HepG2 (cell line): ENCODE measurements around the gene PMM2.
A peak's percentile ranks its signal among the peaks of the same experiment; 100 is the strongest.

Source experiments
- FOSL1 ChIP-seq: sonication (generic); formaldehyde crosslinking; IDR thresholded peaks from 2 replicates; pipeline ENCODE4 v1.9.0; 2021; ENCODE audit warnings: missing genetic modification reagents, borderline replicate concordance
- NFATC3 ChIP-seq: sonication (generic); formaldehyde crosslinking; IDR thresholded peaks from 2 replicates; pipeline ENCODE4 v1.5.1; 2020; ENCODE audit warnings: mild to moderate bottlenecking, missing genetic modification reagents
- POGK ChIP-seq: sonication (generic); formaldehyde crosslinking; conservative IDR thresholded peaks from 2 replicates; pipeline ENCODE4 v1.8.0; 2022; ENCODE audit warnings: mild to moderate bottlenecking, moderate library complexity, missing genetic modification reagents
- SIN3A ChIP-seq: IDR thresholded peaks from 2 replicates; pipeline ENCODE4 v1.6.1; 2011; ENCODE audit warnings: low read depth, mild to moderate bottlenecking, control low read depth, low read length, borderline replicate concordance
- ZNF326 ChIP-seq: sonication (generic); formaldehyde crosslinking; IDR thresholded peaks from 2 replicates; pipeline ENCODE4 v1.4.0; 2020; ENCODE audit warnings: missing genetic modification reagents, borderline replicate concordance

DNA sequence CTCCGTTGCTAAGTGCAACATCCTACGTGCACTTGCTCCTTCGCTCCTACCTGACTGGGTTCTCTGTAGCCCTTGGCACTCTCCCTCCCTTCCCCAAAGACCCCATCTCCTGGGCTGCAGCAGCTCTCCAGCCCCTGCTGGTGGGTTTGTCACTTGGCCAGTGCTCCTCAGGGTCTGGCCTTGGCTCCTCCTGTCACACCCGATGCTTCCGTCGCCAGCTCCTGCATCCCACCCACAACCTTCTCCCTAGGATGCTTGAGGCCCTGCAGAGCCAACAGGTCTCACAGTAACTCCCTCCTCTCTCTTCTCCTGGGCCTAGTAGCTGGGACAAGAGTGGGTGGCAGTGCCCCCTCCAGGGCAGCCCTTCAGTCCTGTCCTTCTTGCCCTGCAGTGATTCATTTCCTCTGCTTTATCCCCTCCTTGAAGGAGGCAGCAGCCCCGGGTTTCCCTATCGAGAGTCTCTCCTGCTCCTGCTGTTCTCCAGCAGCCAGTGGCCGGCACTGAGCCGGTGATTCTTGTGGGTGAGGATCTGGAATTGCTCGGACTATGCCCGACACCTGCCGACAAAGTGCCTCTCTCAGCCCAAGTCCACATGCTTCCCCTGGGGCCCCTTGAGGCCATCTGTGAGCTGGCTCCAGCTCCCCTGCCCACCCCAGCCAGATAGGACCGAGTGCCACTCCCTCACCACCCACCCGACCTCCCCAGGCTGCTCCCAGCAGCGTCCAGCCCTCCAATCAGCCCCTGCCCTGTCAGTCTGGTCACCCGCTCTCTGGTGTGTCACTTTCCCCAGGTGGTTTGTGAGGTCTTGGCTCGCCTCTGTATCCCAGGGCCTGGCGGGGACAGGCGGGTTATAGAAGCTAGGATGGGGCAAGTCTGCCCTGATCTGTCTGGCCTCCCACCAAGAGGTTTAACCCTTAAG is 88.3 kb downstream of the PMM2 start:
- no peak for TF ChIP-seq POGK
- no peak for TF ChIP-seq FOSL1 (CRISPR knock-in tag)
- TF ChIP-seq SIN3A: no peak
- TF ChIP-seq NFATC3 (CRISPR knock-in tag): no peak
- TF ChIP-seq ZNF326 (CRISPR knock-in tag): 0 out of 2 replicates have a peak, but pooled peaks have one; percentile 48
